ENCODE results near the gene ATIC. TPM values are rescaled to one million over a fixed set of nuclear protein-coding genes. Genes with fewer than 3 reads are reported as not detected.

The ATIC gene
- total RNA-seq, 2 donors from 2014 or later, result 23.7 to 46.6 TPM

DNA sequence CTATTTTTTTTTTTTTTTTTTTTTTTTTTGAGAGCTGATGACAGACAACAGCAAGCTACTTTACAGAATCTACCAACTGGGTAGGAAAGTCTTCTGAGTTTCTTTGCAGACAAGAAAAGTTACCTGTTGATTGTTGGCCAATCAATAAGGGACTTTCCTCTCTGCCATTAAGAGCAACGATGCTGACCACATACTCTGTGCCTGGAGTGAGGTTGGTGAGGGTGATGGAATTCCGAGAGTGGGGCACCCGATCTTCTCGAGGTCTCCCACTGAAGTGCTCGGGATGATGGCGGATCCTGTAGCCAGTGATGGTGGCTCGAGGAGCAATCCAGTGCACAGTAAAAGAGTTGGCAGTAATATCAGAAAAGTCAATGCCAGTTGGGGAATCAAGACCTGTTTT lies 74.7 kb downstream of the ATIC start:
- H3K36me3 ChIP-seq, result no peaks in the 10 kb centered on the region
- WGBS, result 97% methylated on average over 7 of the region's 7 CpGs
- H3K27me3 ChIP-seq (replicated peaks; ENCODE audit: insufficient read depth), result no peaks in the 10 kb centered on the region
- TF ChIP-seq, protein P1, sequence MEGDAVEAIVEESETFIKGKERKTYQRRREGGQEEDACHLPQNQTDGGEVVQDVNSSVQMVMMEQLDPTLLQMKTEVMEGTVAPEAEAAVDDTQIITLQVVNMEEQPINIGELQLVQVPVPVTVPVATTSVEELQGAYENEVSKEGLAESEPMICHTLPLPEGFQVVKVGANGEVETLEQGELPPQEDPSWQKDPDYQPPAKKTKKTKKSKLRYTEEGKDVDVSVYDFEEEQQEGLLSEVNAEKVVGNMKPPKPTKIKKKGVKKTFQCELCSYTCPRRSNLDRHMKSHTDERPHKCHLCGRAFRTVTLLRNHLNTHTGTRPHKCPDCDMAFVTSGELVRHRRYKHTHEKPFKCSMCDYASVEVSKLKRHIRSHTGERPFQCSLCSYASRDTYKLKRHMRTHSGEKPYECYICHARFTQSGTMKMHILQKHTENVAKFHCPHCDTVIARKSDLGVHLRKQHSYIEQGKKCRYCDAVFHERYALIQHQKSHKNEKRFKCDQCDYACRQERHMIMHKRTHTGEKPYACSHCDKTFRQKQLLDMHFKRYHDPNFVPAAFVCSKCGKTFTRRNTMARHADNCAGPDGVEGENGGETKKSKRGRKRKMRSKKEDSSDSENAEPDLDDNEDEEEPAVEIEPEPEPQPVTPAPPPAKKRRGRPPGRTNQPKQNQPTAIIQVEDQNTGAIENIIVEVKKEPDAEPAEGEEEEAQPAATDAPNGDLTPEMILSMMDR (IDR thresholded peaks at IDR 0.05), result no peak
- no peak for TF ChIP-seq POLR2AphosphoS5 (IDR thresholded peaks at IDR 0.05)
- TF ChIP-seq POLR2A (IDR thresholded peaks at IDR 0.05), result no peak
- H3K4me3 ChIP-seq, result no peak overlapping the region
- DNase-seq (ENCODE audit: low spot score), result no peak
- no peaks in the 10 kb centered on the region for H3K4me1 ChIP-seq (replicated peaks)
- H3K27ac ChIP-seq, result no peak overlapping the region
- intact Hi-C loops (cut with DNase I), result no loop called here
- no peaks in the 10 kb centered on the region for H3K9me3 ChIP-seq

DNA sequence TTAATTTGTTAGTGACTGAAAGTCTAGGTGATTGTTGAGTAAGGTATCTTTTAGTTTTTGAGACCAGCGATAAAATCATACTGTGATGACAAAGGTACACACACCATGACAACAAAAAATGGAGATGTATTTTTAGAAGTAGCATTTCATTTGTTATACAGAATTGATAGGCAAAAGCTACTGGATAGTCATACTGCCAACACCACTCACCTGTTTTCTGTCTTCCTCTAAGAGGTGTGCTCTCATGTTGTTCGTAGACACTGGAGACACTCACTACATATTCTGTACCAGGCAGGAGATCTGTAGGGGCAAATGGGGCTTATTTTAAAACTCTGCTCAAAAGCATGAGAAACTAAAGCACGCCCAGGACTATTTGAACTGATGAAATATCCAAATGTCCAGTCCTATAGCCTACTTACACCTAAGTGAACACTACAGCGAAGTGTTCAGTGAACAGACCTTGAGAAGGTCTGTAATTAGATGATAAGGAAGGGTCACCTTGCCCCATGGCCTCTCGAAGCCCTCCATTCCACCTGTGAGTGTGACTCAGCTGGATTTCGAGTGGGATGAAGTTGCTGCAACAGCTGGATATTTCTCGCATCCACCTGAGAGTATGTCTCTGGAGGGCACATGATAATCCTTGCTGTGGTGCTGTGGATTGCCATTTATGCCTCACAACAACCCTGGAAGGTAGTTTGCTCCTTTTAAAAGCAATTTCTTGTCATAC lies 76.3 kb downstream of the ATIC start:
- H3K4me3 ChIP-seq, result no peak overlapping the region
- no peaks in the 10 kb centered on the region for H3K27me3 ChIP-seq (replicated peaks; ENCODE audit: insufficient read depth)
- H3K9me3 ChIP-seq, result no peaks in the 10 kb centered on the region
- no peak for DNase-seq (ENCODE audit: low spot score)
- H3K27ac ChIP-seq, result no peak overlapping the region
- 97% methylated on average over 7 of the region's 7 CpGs for WGBS
- no peaks in the 10 kb centered on the region for H3K36me3 ChIP-seq
- intact Hi-C loops (cut with DNase I), result no loop called here
- H3K4me1 ChIP-seq (replicated peaks), result no peaks in the 10 kb centered on the region
- TF ChIP-seq POLR2A (IDR thresholded peaks at IDR 0.05) (no peak), POLR2AphosphoS5 (IDR thresholded peaks at IDR 0.05) (no peak)

DNA sequence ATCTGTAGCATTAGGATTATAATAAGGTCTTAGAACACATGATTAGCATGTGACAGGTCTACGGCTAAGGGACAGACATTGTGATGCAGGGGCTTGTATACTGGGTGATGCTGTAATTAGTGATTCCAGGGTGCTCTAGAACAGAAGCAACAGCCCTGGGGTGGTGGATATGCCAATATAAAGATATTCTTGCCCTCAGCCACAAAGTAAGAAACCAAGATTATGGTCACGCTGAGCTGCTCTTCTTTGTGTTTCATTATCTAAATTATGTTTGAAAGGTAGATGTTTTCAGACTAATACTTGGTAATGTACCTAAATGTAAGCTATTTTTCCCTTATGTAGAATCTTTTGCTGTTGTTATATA lies 78.7 kb downstream of the ATIC start:
- no peaks in the 10 kb centered on the region for H3K4me1 ChIP-seq (replicated peaks)
- H3K27me3 ChIP-seq (replicated peaks; ENCODE audit: insufficient read depth), result no peaks in the 10 kb centered on the region
- intact Hi-C loops (cut with DNase I), result no loop called here
- no peak overlapping the region for H3K4me3 ChIP-seq
- H3K27ac ChIP-seq, result no peak overlapping the region
- no peak for DNase-seq (ENCODE audit: low spot score)
- H3K36me3 ChIP-seq, result no peaks in the 10 kb centered on the region
- 93% methylated on average over 2 of the region's 2 CpGs for WGBS
- TF ChIP-seq, protein P1 (IDR thresholded peaks at IDR 0.05), result no peak
- TF ChIP-seq POLR2AphosphoS5 (IDR thresholded peaks at IDR 0.05), result no peak
- no peak for TF ChIP-seq POLR2A (IDR thresholded peaks at IDR 0.05)
- H3K9me3 ChIP-seq, result no peaks in the 10 kb centered on the region

DNA sequence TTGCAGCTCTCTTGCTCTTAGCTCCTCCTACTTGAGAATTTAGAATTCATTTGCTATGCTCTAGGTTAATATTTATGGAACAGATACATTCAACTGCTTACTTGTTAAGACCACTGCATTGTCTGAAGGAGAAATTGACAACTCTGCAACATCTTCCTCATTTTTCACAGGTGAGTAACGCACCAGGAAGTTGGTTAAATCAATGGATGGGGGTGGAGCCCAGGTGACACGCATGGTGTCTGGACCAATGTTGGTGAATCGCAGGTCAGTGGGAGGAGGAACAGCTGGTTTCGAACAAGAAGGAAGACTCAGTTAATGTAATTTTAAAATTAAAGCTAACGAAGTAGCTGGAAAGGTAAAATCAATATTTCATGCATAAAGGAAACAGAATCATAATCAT lies 79.7 kb downstream of the ATIC start:
- no peaks in the 10 kb centered on the region for H3K36me3 ChIP-seq
- WGBS, result 94% methylated on average over 5 of the region's 5 CpGs
- no peak for TF ChIP-seq POLR2A (IDR thresholded peaks at IDR 0.05)
- no peak for TF ChIP-seq POLR2AphosphoS5 (IDR thresholded peaks at IDR 0.05)
- TF ChIP-seq, protein P1 (IDR thresholded peaks at IDR 0.05), result no peak
- H3K27ac ChIP-seq, result no peak overlapping the region
- no peak for DNase-seq (ENCODE audit: low spot score)
- no peak overlapping the region for H3K4me3 ChIP-seq
- H3K9me3 ChIP-seq, result no peaks in the 10 kb centered on the region
- no peaks in the 10 kb centered on the region for H3K27me3 ChIP-seq (replicated peaks; ENCODE audit: insufficient read depth)
- H3K4me1 ChIP-seq (replicated peaks), result no peaks in the 10 kb centered on the region
- intact Hi-C loops (cut with DNase I), result no loop called here

DNA sequence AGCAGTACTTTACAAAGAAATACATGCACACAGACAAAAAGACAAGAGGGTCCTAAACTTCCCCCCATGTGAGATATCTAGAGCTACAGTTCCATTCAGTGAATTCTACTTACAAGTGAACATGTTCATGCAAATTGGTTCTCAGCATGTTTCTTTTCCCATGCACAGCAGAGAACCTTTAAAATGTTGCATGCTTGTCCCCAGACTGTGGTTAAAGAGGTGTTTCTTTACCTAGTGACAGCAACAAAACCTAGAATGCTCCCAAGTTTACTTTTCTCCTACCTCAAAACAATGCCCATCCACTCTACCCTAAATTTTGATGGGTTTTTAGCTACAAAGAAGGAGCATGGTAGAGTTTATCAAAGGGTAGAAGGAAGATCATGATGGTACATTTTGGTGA lies 80.3 kb downstream of the ATIC start:
- Histone ChIP-seq H3K4me1 (replicated peaks) (no peaks in the 10 kb centered on the region), H3K9me3 (no peaks in the 10 kb centered on the region), H3K36me3 (no peaks in the 10 kb centered on the region), H3K4me3 (no peak overlapping the region), H3K27me3 (replicated peaks; ENCODE audit: insufficient read depth) (no peaks in the 10 kb centered on the region), H3K27ac (no peak overlapping the region)
- DNase-seq (ENCODE audit: low spot score), result no peak
- TF ChIP-seq POLR2AphosphoS5 (IDR thresholded peaks at IDR 0.05) (no peak), POLR2A (IDR thresholded peaks at IDR 0.05) (no peak)
- TF ChIP-seq, protein P1 (IDR thresholded peaks at IDR 0.05), result no peak
- intact Hi-C loops (cut with DNase I), result no loop called here
